Measurements from ENCODE around the gene IGHMBP2.

DNA sequence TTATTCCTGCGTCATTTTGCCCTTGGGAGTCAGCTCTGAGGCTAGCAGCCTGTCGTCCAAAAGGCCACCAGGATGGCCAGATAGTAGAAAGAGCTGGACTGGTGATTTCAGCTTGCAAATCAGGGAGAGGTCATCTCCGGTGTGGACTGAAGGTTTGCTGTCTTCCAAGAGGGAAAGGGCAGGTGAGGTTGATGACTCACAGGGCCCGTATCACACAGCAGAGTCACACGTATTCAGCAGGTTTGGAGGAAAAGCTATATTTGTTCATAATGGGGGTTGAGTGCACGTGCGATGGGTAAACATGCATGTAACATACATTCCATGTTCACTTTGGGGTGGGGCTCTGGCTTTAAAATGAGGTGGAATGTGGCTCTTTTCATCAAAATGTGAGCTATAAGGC lies 25.7 kb upstream of the IGHMBP2 start:
- TF ChIP-seq EP300 (IDR thresholded peaks at IDR 0.05; ENCODE audit: borderline replicate concordance), result no peak
- no peak for TF ChIP-seq MAX (IDR thresholded peaks at IDR 0.05)
- no peak for TF ChIP-seq FOXM1 (IDR thresholded peaks at IDR 0.05; ENCODE audit: borderline replicate concordance, low read depth)

Measured in Ishikawa (cell line).